VCaP (cell line): Measurements from ENCODE around the gene ZMAT2.

Experiments used
- H3K27ac ChIP-seq: fragments of 450-650 bp; 2 replicates; pipeline ENCODE4 v1.5.1; 2017
- CTCF ChIP-seq: fragments of 450-650 bp; conservative IDR thresholded peaks from 2 replicates; pipeline ENCODE4 v1.5.1; 2017; ENCODE audit warnings: mild to moderate bottlenecking, moderate library complexity

ZMAT2 gene

GRCh38 chr5:140672455-140673186 is 27.6 kb upstream of the ZMAT2 start:
- no peak for TF ChIP-seq CTCF
- no peak overlapping the region for H3K27ac ChIP-seq

GRCh38 chr5:140673187-140673976 is 26.9 kb upstream of the ZMAT2 start, which contains the start of gene DND1:
Gene DND1, minus strand, starts transcription at chr5:140673576. Its CDS starts 34 bp downstream, at chr5:140673542.
- no peak for TF ChIP-seq CTCF
- no peak within 1 kb of the TSS for H3K27ac ChIP-seq

- TF ChIP-seq CTCF = no peak
These were observed 26.0 kb upstream of the ZMAT2 start for GRCh38 chr5:140674211-140674610.

GRCh38 chr5:140674629-140675028 is 25.6 kb upstream of the ZMAT2 start:
- TF ChIP-seq CTCF = no peak
- no peak overlapping the region for H3K27ac ChIP-seq

More at GRCh38 chr5:140674211-140674610, 26.0 kb upstream of the ZMAT2 start:
- H3K27ac ChIP-seq = no peak overlapping the region

GRCh38 chr5:140677947-140678346 is 22.3 kb upstream of the ZMAT2 start:
- no peak overlapping the region for H3K27ac ChIP-seq
- TF ChIP-seq CTCF = no peak

- no peak overlapping the region for H3K27ac ChIP-seq
- TF ChIP-seq CTCF = no peak
These were observed 21.3 kb upstream of the ZMAT2 start for GRCh38 chr5:140678993-140679392.

- H3K27ac ChIP-seq = peak overlapping the region; percentile 85
- TF ChIP-seq CTCF = no peak
These were observed 9.8 kb upstream of the ZMAT2 start for GRCh38 chr5:140690376-140690932.
